ENCODE results near the gene CASTOR2. TPM values are rescaled to one million over a fixed set of nuclear protein-coding genes. Genes with fewer than 3 reads are reported as not detected.
"Not testable (repeated sequence)": the region's sequence is repeated elsewhere in the genome, so short reads cannot be mapped to it uniquely, and the experiment has no call there.

The CASTOR2 gene
- total and polyA plus RNA-seq, 8 donors, result 0.08 to 44.3 (median 3.8) TPM; not detected in 1

DNA sequence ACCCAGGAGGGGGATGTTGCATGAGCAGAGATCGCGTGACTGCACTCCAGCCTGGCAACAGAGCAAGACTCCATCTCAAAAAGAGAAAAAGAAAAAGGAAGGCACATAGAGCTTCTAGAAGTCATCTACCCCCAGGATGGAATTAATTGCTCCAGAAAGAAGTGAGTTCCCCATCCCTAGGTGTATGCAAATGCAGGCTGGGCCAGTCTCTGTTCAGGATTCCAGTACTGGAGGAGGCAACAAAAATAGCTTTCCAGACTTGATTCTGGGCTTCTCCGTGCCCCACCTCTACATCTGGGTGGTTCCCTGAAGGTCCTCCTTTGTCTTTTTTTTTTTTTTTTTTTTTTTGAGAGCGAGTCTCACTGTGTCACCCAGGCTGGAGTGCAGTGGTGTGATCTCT is 28.6 kb downstream of the CASTOR2 start:
- Histone ChIP-seq H3K36me3 (no peaks in the 10 kb centered on the region), H3K27me3 (no peaks in the 10 kb centered on the region), H3K4me3 (no peak overlapping the region), H3K27ac (no peak overlapping the region), H3K9me3 (no peaks in the 10 kb centered on the region), H3K4me1 (peaks cover 0 to 12% (median 9%) of the 10 kb centered on the region in 4 donors)
- no peak for TF ChIP-seq CTCF (IDR thresholded peaks at IDR 0.05)
- TF ChIP-seq EP300 (IDR thresholded peaks at IDR 0.05), result no peak
- no peak for TF ChIP-seq POLR2AphosphoS5 (IDR thresholded peaks at IDR 0.05)
- TF ChIP-seq POLR2A (IDR thresholded peaks at IDR 0.05), result no peak
- DNase-seq, result no peak
- 90 to 96% (median 94%) methylated on average over 3 to 4 of the region's 4 CpGs for WGBS, 5 donors
- intact Hi-C loops (cut with DNase I; ENCODE audit: low total_unique reads), result no loop called here

- H3K36me3 ChIP-seq; DNase-seq; H3K27ac ChIP-seq; intact Hi-C loops (cut with DNase I; ENCODE audit: low total_unique reads); H3K9me3 ChIP-seq; H3K4me3 ChIP-seq; H3K27me3 ChIP-seq: not testable (repeated sequence)
- 87 to 93% (median 91%) methylated on average over 15 to 17 of the region's 17 CpGs for WGBS, 5 donors
- H3K4me1 ChIP-seq, result peaks cover 0 to 15% (median 9%) of the 10 kb centered on the region in 4 donors
Observed at GRCh38 chr7:74994869-74995543, 30.5 kb downstream of the CASTOR2 start.

- H3K27me3 ChIP-seq; H3K36me3 ChIP-seq; H3K27ac ChIP-seq; H3K4me3 ChIP-seq; H3K9me3 ChIP-seq; DNase-seq; intact Hi-C loops (cut with DNase I; ENCODE audit: low total_unique reads): not testable (repeated sequence)
- 52 to 70% (median 65%) methylated on average over 4 to 5 of the region's 5 CpGs for WGBS, 5 donors
- H3K4me1 ChIP-seq, result peaks cover 0 to 15% (median 9%) of the 10 kb centered on the region in 4 donors
Observed at GRCh38 chr7:74996361-74996760, 31.9 kb downstream of the CASTOR2 start.

- H3K36me3 ChIP-seq; H3K9me3 ChIP-seq; intact Hi-C loops (cut with DNase I; ENCODE audit: low total_unique reads); H3K27ac ChIP-seq; DNase-seq; H3K4me3 ChIP-seq; H3K27me3 ChIP-seq: not testable (repeated sequence)
- 77 to 83% (median 79%) methylated on average over 8 of the region's 8 CpGs for WGBS, 5 donors
- H3K4me1 ChIP-seq, result peaks cover 0 to 15% (median 9%) of the 10 kb centered on the region in 4 donors
Observed at GRCh38 chr7:74997811-74998210, 33.3 kb downstream of the CASTOR2 start.

GRCh38 chr7:75001356-75001755 is 36.9 kb downstream of the CASTOR2 start:
- DNase-seq; H3K36me3 ChIP-seq; intact Hi-C loops (cut with DNase I; ENCODE audit: low total_unique reads); H3K9me3 ChIP-seq; H3K4me3 ChIP-seq; H3K27me3 ChIP-seq; H3K4me1 ChIP-seq; H3K27ac ChIP-seq: not testable (repeated sequence)
- 76 to 95% (median 91%) methylated on average over 8 of the region's 8 CpGs for WGBS, 5 donors

GRCh38 chr7:75010036-75010435 is 45.5 kb downstream of the CASTOR2 start:
- H3K4me1 ChIP-seq, result no peaks in the 10 kb centered on the region

More at GRCh38 chr7:75010036-75010435, 45.5 kb downstream of the CASTOR2 start:
- DNase-seq, result no peak
- peaks cover 0 to 27% (median 15%) of the 10 kb centered on the region in 4 donors for H3K36me3 ChIP-seq
- WGBS, 5 donors, result 86 to 98% (median 93%) methylated on average over 2 of the region's 2 CpGs
- no peaks in the 10 kb centered on the region for H3K9me3 ChIP-seq
- H3K27ac ChIP-seq, result no peak overlapping the region
- intact Hi-C loops (cut with DNase I; ENCODE audit: low total_unique reads), result no loop called here
- TF ChIP-seq EP300 (IDR thresholded peaks at IDR 0.05) (no peak), CTCF (IDR thresholded peaks at IDR 0.05) (no peak), POLR2A (IDR thresholded peaks at IDR 0.05) (no peak), POLR2AphosphoS5 (IDR thresholded peaks at IDR 0.05) (no peak)
- H3K27me3 ChIP-seq, result no peaks in the 10 kb centered on the region
- H3K4me3 ChIP-seq, result no peak overlapping the region
